ENCODE data around the gene LMNA.
"Not testable (repeated sequence)": the region's sequence is repeated elsewhere in the genome, so short reads cannot be mapped to it uniquely, and the experiment has no call there.

The LMNA gene

GRCh38 chr1:156122519-156123355 is 8.2 kb downstream of the LMNA start:
- Histone ChIP-seq H3K27ac (ENCODE audit: low read length) (peak overlapping the region; percentile 98), H3K27me3 (ENCODE audit: control insufficient read depth in 1 of 2, insufficient read depth in 2 of 2, low read length in 2 of 2) (no peaks in the 10 kb centered on the region), H3K4me1 (ENCODE audit: control insufficient read depth, insufficient read depth, low read length) (peaks cover 97% of the 10 kb centered on the region), H3K9ac (ENCODE audit: low read length in 2 of 2) (peak overlapping the region; percentile 85 to 90), H3K36me3 (ENCODE audit: control insufficient read depth in 2 of 2, insufficient read depth in 2 of 2, low read length in 2 of 2) (peaks cover 0 to 5% of the 10 kb centered on the region in 2 donors), H3K4me3 (ENCODE audit: low read length in 2 of 2) (peak overlapping the region; percentile 57 to 74), H3K9me3 (ENCODE audit: control insufficient read depth in 2 of 2, low read length in 2 of 2) (no peaks in the 10 kb centered on the region)

GRCh38 chr1:156123356-156124196 is 9.1 kb downstream of the LMNA start:
- peak overlapping the region; percentile 57 to 74 for H3K4me3 ChIP-seq (ENCODE audit: low read length in 2 of 2)
- H3K4me1 ChIP-seq (ENCODE audit: control insufficient read depth, insufficient read depth, low read length), result peaks cover 97% of the 10 kb centered on the region
- H3K36me3 ChIP-seq (ENCODE audit: control insufficient read depth in 2 of 2, insufficient read depth in 2 of 2, low read length in 2 of 2), result peaks cover 0 to 5% of the 10 kb centered on the region in 2 donors
- no peaks in the 10 kb centered on the region for H3K9me3 ChIP-seq (ENCODE audit: control insufficient read depth in 2 of 2, low read length in 2 of 2)
- H3K27ac ChIP-seq (ENCODE audit: low read length), result peak overlapping the region; percentile 98
- H3K27me3 ChIP-seq (ENCODE audit: control insufficient read depth in 1 of 2, insufficient read depth in 2 of 2, low read length in 2 of 2), result no peaks in the 10 kb centered on the region
- H3K9ac ChIP-seq (ENCODE audit: low read length in 2 of 2), result peak overlapping the region; percentile 85 to 90

GRCh38 chr1:156124557-156125483 is 10.3 kb downstream of the LMNA start:
- peaks cover 0 to 4% of the 10 kb centered on the region in 2 donors for H3K36me3 ChIP-seq (ENCODE audit: control insufficient read depth in 2 of 2, insufficient read depth in 2 of 2, low read length in 2 of 2)
- H3K4me1 ChIP-seq (ENCODE audit: control insufficient read depth, insufficient read depth, low read length), result peaks cover 98% of the 10 kb centered on the region
- H3K27ac ChIP-seq (ENCODE audit: low read length), result peak overlapping the region; percentile 98
- H3K4me3 ChIP-seq (ENCODE audit: low read length in 2 of 2), result peak overlapping the region; percentile 12 to 63
- no peaks in the 10 kb centered on the region for H3K27me3 ChIP-seq (ENCODE audit: control insufficient read depth in 1 of 2, insufficient read depth in 2 of 2, low read length in 2 of 2)
- peak overlapping the region; percentile 64 to 90 for H3K9ac ChIP-seq (ENCODE audit: low read length in 2 of 2)
- H3K9me3 ChIP-seq (ENCODE audit: control insufficient read depth in 2 of 2, low read length in 2 of 2), result no peaks in the 10 kb centered on the region

GRCh38 chr1:156125544-156125943 is 11.0 kb downstream of the LMNA start:
- Histone ChIP-seq H3K9ac (ENCODE audit: low read length in 2 of 2) (peak overlapping the region in 1 of 2 donors; percentile 90), H3K4me1 (ENCODE audit: control insufficient read depth, insufficient read depth, low read length) (peaks cover 98% of the 10 kb centered on the region), H3K27ac (ENCODE audit: low read length) (peak overlapping the region; percentile 98), H3K4me3 (ENCODE audit: low read length in 2 of 2) (peak overlapping the region in 1 of 2 donors; percentile 63)
- not testable (repeated sequence) for H3K36me3 ChIP-seq (ENCODE audit: control insufficient read depth in 2 of 2, insufficient read depth in 2 of 2, low read length in 2 of 2); H3K27me3 ChIP-seq (ENCODE audit: control insufficient read depth in 1 of 2, insufficient read depth in 2 of 2, low read length in 2 of 2); H3K9me3 ChIP-seq (ENCODE audit: control insufficient read depth in 2 of 2, low read length in 2 of 2)

GRCh38 chr1:156126043-156126629 is 11.6 kb downstream of the LMNA start:
- no peaks in the 10 kb centered on the region for H3K9me3 ChIP-seq (ENCODE audit: control insufficient read depth in 2 of 2, low read length in 2 of 2)
- peaks cover 3 to 5% of the 10 kb centered on the region in 2 donors for H3K36me3 ChIP-seq (ENCODE audit: control insufficient read depth in 2 of 2, insufficient read depth in 2 of 2, low read length in 2 of 2)
- no peaks in the 10 kb centered on the region for H3K27me3 ChIP-seq (ENCODE audit: control insufficient read depth in 1 of 2, insufficient read depth in 2 of 2, low read length in 2 of 2)
- peak overlapping the region; percentile 57 to 74 for H3K9ac ChIP-seq (ENCODE audit: low read length in 2 of 2)
- peak overlapping the region; percentile 100 for H3K27ac ChIP-seq (ENCODE audit: low read length)
- H3K4me1 ChIP-seq (ENCODE audit: control insufficient read depth, insufficient read depth, low read length), result peaks cover 96% of the 10 kb centered on the region
- peak overlapping the region; percentile 40 to 70 for H3K4me3 ChIP-seq (ENCODE audit: low read length in 2 of 2)

GRCh38 chr1:156126630-156127534 is 12.4 kb downstream of the LMNA start:
- H3K4me3 ChIP-seq (ENCODE audit: low read length in 2 of 2), result peak overlapping the region; percentile 40 to 70
- H3K27ac ChIP-seq (ENCODE audit: low read length), result peak overlapping the region; percentile 100
- no peaks in the 10 kb centered on the region for H3K9me3 ChIP-seq (ENCODE audit: control insufficient read depth in 2 of 2, low read length in 2 of 2)
- H3K27me3 ChIP-seq (ENCODE audit: control insufficient read depth in 1 of 2, insufficient read depth in 2 of 2, low read length in 2 of 2), result no peaks in the 10 kb centered on the region
- H3K36me3 ChIP-seq (ENCODE audit: control insufficient read depth in 2 of 2, insufficient read depth in 2 of 2, low read length in 2 of 2), result peaks cover 9 to 10% of the 10 kb centered on the region in 2 donors
- peaks cover 88% of the 10 kb centered on the region for H3K4me1 ChIP-seq (ENCODE audit: control insufficient read depth, insufficient read depth, low read length)
- peak overlapping the region; percentile 57 to 74 for H3K9ac ChIP-seq (ENCODE audit: low read length in 2 of 2)

GRCh38 chr1:156128308-156128653 is 13.8 kb downstream of the LMNA start:
- Histone ChIP-seq H3K27me3 (ENCODE audit: control insufficient read depth in 1 of 2, insufficient read depth in 2 of 2, low read length in 2 of 2) (no peaks in the 10 kb centered on the region), H3K27ac (ENCODE audit: low read length) (peak overlapping the region; percentile 100), H3K9me3 (ENCODE audit: control insufficient read depth in 2 of 2, low read length in 2 of 2) (no peaks in the 10 kb centered on the region), H3K4me3 (ENCODE audit: low read length in 2 of 2) (peak overlapping the region; percentile 31 to 72), H3K9ac (ENCODE audit: low read length in 2 of 2) (peak overlapping the region; percentile 80 to 84), H3K4me1 (ENCODE audit: control insufficient read depth, insufficient read depth, low read length) (peaks cover 74% of the 10 kb centered on the region), H3K36me3 (ENCODE audit: control insufficient read depth in 2 of 2, insufficient read depth in 2 of 2, low read length in 2 of 2) (peaks cover 12 to 16% of the 10 kb centered on the region in 2 donors)

GRCh38 chr1:156128654-156129597 is 14.4 kb downstream of the LMNA start:
- Histone ChIP-seq H3K27me3 (ENCODE audit: control insufficient read depth in 1 of 2, insufficient read depth in 2 of 2, low read length in 2 of 2) (no peaks in the 10 kb centered on the region), H3K4me1 (ENCODE audit: control insufficient read depth, insufficient read depth, low read length) (peaks cover 68% of the 10 kb centered on the region), H3K4me3 (ENCODE audit: low read length in 2 of 2) (peak overlapping the region; percentile 31 to 72), H3K36me3 (ENCODE audit: control insufficient read depth in 2 of 2, insufficient read depth in 2 of 2, low read length in 2 of 2) (peaks cover 17 to 21% of the 10 kb centered on the region in 2 donors), H3K27ac (ENCODE audit: low read length) (peak overlapping the region; percentile 100), H3K9me3 (ENCODE audit: control insufficient read depth in 2 of 2, low read length in 2 of 2) (no peaks in the 10 kb centered on the region), H3K9ac (ENCODE audit: low read length in 2 of 2) (peak overlapping the region; percentile 80 to 91)
